OCI-LY7 (cell line): ENCODE results near the gene SOWAHA. TPM values are rescaled to one million over a fixed set of nuclear protein-coding genes. Genes with fewer than 3 reads are reported as not detected.

Source experiments
- BruUV-seq: library from RNA; stranded (reverse); fragments of 400-500 nt; replicated peaks from 2 replicates; lab custom pipeline; 2021; lab: Mats Ljungman, UMichigan
- CTCF ChIA-PET: fragments of 300-600 bp; sonication (Branson Sonifier 250); formaldehyde crosslinking; loops from one replicate; lab custom pipeline; 2022; ENCODE audit warnings: antibody characterized with exemption; ENCODE audit not compliant: unreplicated experiment; lab: Charles Lee
- POLR2A ChIA-PET: fragments of 300-600 bp; sonication (Branson Sonifier 250); formaldehyde crosslinking; loops from one replicate; lab custom pipeline; 2022; ENCODE audit warnings: antibody characterized with exemption; lab: Charles Lee
- DNase-seq: peaks from one replicate; pipeline ENCODE4 v3.0.0-alpha.2; 2015; ENCODE audit warnings: low spot score
- H2AFZ ChIP-seq: fragments of 200-600 bp; sonication (generic), shearing (Covaris generic); 2 replicates; pipeline ENCODE4 v1.6.1; 2014; ENCODE audit warnings: mild to moderate bottlenecking, antibody characterized with exemption, low read length, moderate library complexity
- H3K27ac ChIP-seq: fragments of 200-600 bp; sonication (generic); 2 replicates; pipeline ENCODE4 v1.5.1; 2014; ENCODE audit warnings: mixed run types, low read depth, mild to moderate bottlenecking, moderate library complexity, low read length, inconsistent platforms; ENCODE audit not compliant: poor library complexity, severe bottlenecking
- H3K36me3 ChIP-seq: fragments of 200-600 bp; sonication (generic); 2 replicates; pipeline ENCODE4 v1.6.1; 2014; ENCODE audit warnings: mild to moderate bottlenecking, antibody characterized with exemption, low read length, moderate library complexity, mixed read lengths; ENCODE audit not compliant: insufficient read depth
- H3K4me1 ChIP-seq: fragments of 200-600 bp; sonication (generic); 2 replicates; pipeline ENCODE4 v1.5.1; 2014; ENCODE audit warnings: mild to moderate bottlenecking, low read length; ENCODE audit not compliant: insufficient read depth, poor library complexity, severe bottlenecking
- H3K4me2 ChIP-seq: fragments of 200-600 bp; sonication (generic); 2 replicates; pipeline ENCODE4 v1.6.1; 2014; ENCODE audit warnings: mild to moderate bottlenecking, low read length
- H3K4me3 ChIP-seq: fragments of 200-600 bp; sonication (generic); 2 replicates; pipeline ENCODE4 v1.5.1; 2014; ENCODE audit warnings: mild to moderate bottlenecking, low read depth, low read length; ENCODE audit not compliant: poor library complexity, severe bottlenecking
- H3K79me2 ChIP-seq: fragments of 200-600 bp; sonication (generic); 2 replicates; pipeline ENCODE4 v1.6.1; 2016; ENCODE audit warnings: low read depth, mild to moderate bottlenecking, low read length, moderate library complexity, mixed read lengths; ENCODE audit not compliant: insufficient read depth
- H3K9me2 ChIP-seq: fragments of 200-600 bp; sonication (generic); 2 replicates; pipeline ENCODE4 v1.6.1; 2016; ENCODE audit warnings: mild to moderate bottlenecking, low read length, mixed read lengths; ENCODE audit not compliant: insufficient read depth
- H3K9me3 ChIP-seq: fragments of 200-600 bp; sonication (generic); 2 replicates; pipeline ENCODE4 v1.6.1; 2014; ENCODE audit warnings: mild to moderate bottlenecking, mixed run types, low read length, mixed read lengths
- H4K20me1 ChIP-seq: fragments of 200-600 bp; sonication (generic); 2 replicates; pipeline ENCODE4 v1.6.1; 2014; ENCODE audit warnings: mild to moderate bottlenecking, antibody characterized with exemption, low read length, moderate library complexity, mixed read lengths; ENCODE audit not compliant: insufficient read depth
- CTCF ChIP-seq: fragments of 200-600 bp; sonication (generic); conservative IDR thresholded peaks from 2 replicates; pipeline ENCODE4 v1.5.1; 2014; ENCODE audit warnings: mild to moderate bottlenecking, antibody characterized with exemption, low read length, moderate library complexity, mixed read lengths
- EZH2phosphoT487 ChIP-seq: fragments of 200-600 bp; sonication (generic); IDR thresholded peaks from 2 replicates; pipeline ENCODE4 v1.6.1; 2018; ENCODE audit warnings: low read depth, borderline replicate concordance, mild to moderate bottlenecking, mixed run types, antibody characterized with exemption, low read length, moderate library complexity, mixed read lengths
- intact Hi-C: fragments of 100-400 bp; cut with micrococcal nuclease; formaldehyde crosslinking; loops from one replicate; pipeline ENCODE4 v1.10.0; 2022; ENCODE audit not compliant: unreplicated experiment
- total RNA-seq, 2 experiments: library from RNA; depleted of rRNA in 1 of 2; stranded (reverse); fragments of >200 nt in 1 of 2; shearing (Covaris generic) in 1 of 2; gene quantifications; 2 replicates each; pipeline ENCODE4 v1.2.3, GENCODE V29; 2014 to 2022

Gene SOWAHA
- total RNA-seq, 2 experiments from 2014 or later = not detected

DNA sequence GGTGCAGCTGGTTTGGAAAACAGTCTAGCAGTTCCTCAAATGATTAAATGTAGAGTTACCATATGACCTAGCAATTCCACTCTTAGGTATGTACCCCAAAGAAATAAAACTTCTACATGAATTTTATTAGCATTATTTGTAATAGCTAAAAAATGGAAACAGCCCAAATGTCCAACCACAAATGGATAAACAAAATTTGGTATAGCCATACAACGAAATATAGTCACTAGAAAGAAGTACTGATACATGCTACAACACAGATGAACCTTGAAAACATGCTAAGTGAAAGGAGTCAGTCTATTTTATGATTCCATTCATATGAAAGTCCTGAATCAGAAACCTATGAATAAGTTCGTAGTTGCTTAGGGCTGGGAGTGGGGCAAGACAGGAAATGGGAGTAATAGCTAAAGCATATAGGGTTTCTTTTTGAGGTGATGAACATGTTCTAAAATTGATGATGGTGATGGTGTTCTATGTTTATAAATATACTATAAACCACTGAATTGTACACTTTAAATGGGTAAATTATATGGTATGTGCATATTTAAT lies 46.9 kb downstream of the SOWAHA start:
- Histone ChIP-seq H3K4me3 (no peak overlapping the region), H3K36me3 (no peaks in the 10 kb centered on the region), H3K79me2 (no peaks in the 10 kb centered on the region), H3K9me2 (no peaks in the 10 kb centered on the region), H3K9me3 (no peaks in the 10 kb centered on the region), H4K20me1 (no peaks in the 10 kb centered on the region), H3K4me1 (no peaks in the 10 kb centered on the region), H3K27ac (no peak overlapping the region), H3K4me2 (no peak overlapping the region), H2AFZ (no peak overlapping the region)
- CTCF ChIA-PET = no interaction called here
- POLR2A ChIA-PET = interaction anchor here (0.6 to 1.9 kb wide), 5 partner anchors 10 to 484 kb away, joined by 3 to 4 read pairs (median 3); no protein-coding TSS in a partner anchor
- no peak for DNase-seq
- TF ChIP-seq EZH2phosphoT487 = no peak
- no peak for TF ChIP-seq CTCF
- intact Hi-C loops = no loop called here
- BruUV-seq = no TSS peak

DNA sequence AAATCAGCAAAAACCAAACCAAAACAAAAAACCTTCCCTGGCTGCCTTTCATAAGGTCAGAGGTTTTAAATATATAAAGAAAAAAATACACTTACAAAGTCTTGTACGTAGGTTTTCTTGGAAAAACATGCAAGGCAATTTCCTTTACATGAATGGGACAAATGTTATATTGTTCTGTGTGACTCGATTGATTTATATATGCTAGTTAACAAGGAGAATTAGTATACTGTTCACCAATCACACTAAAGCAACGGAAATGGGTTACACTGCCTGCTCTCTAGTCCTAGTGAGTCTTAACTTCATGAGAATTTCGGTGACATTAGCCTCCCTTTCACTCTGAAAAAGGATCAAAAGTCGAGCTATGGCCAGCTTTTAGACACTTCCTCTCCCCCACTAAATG lies 47.6 kb downstream of the SOWAHA start:
- no peak overlapping the region for H3K4me3 ChIP-seq
- H4K20me1 ChIP-seq = no peaks in the 10 kb centered on the region
- no peak overlapping the region for H3K27ac ChIP-seq
- ChIA-PET CTCF (no interaction called here), POLR2A (interaction anchor here (0.5 to 1.9 kb wide), 6 partner anchors 10 to 516 kb away, joined by 3 to 4 read pairs (median 3); no protein-coding TSS in a partner anchor)
- no peak overlapping the region for H3K4me2 ChIP-seq
- no TSS peak for BruUV-seq
- no peaks in the 10 kb centered on the region for H3K79me2 ChIP-seq
- DNase-seq = no peak
- no peak overlapping the region for H2AFZ ChIP-seq
- no peaks in the 10 kb centered on the region for H3K9me3 ChIP-seq
- no peaks in the 10 kb centered on the region for H3K36me3 ChIP-seq
- no peak for TF ChIP-seq EZH2phosphoT487
- no peak for TF ChIP-seq CTCF
- intact Hi-C loops = no loop called here
- H3K9me2 ChIP-seq = no peaks in the 10 kb centered on the region
- H3K4me1 ChIP-seq = peaks cover 2% of the 10 kb centered on the region

- peaks cover 30% of the 10 kb centered on the region for H3K36me3 ChIP-seq
- peaks cover 15% of the 10 kb centered on the region for H3K79me2 ChIP-seq
- no peaks in the 10 kb centered on the region for H3K9me3 ChIP-seq
- peak overlapping the region; percentile 94 for H2AFZ ChIP-seq
- peak overlapping the region; percentile 32 for H3K27ac ChIP-seq
- ChIA-PET CTCF (interaction anchor here (0.6 kb wide), 1 partner anchor 14 kb away, joined by 4 read pairs; no protein-coding TSS in a partner anchor), POLR2A (interaction anchor here (0.6 to 1.4 kb wide), 6 partner anchors 9 to 591 kb away, joined by 3 to 7 read pairs (median 3); no protein-coding TSS in a partner anchor)
- no peak for DNase-seq
- TF ChIP-seq EZH2phosphoT487 (no peak), CTCF (no peak)
- H3K4me1 ChIP-seq = peaks cover 17% of the 10 kb centered on the region
- peak overlapping the region; percentile 94 for H3K4me3 ChIP-seq
- no peaks in the 10 kb centered on the region; the same call in 1 of the 2 replicates for H4K20me1 ChIP-seq
- H3K9me2 ChIP-seq = no peaks in the 10 kb centered on the region
- BruUV-seq = TSS peak; percentile 89
- peak overlapping the region; percentile 82 for H3K4me2 ChIP-seq
- intact Hi-C loops = loop anchor here (2.0 to 5.0 kb wide), 2 partner anchors 97 to 479 kb away; partner anchors contain the start of gene AFF4
Measured at GRCh38 chr5:132865668-132866341, 52.7 kb downstream of the SOWAHA start.
